ENCODE results near the gene SGSH.
"Not testable (repeated sequence)": the region's sequence is repeated elsewhere in the genome, so short reads cannot be mapped to it uniquely, and the experiment has no call there.

Gene SGSH

GRCh38 chr17:80246266-80246681, 26.1 kb upstream of the SGSH start:
- TF ChIP-seq CTCF (conservative IDR thresholded peaks at IDR 0.05; ENCODE audit: low read length), result no peak
- no peak overlapping the region for H3K4me3 ChIP-seq (ENCODE audit: low read length)
- DNase-seq (ENCODE audit: low read depth), result no peak

- no peak for DNase-seq (ENCODE audit: low read depth)
- no peak for TF ChIP-seq CTCF (conservative IDR thresholded peaks at IDR 0.05; ENCODE audit: low read length)
- H3K4me3 ChIP-seq (ENCODE audit: low read length), result no peak overlapping the region
Measured at GRCh38 chr17:80245566-80246265, 25.6 kb upstream of the SGSH start.

GRCh38 chr17:80244871-80245509, 24.9 kb upstream of the SGSH start:
- no peak for DNase-seq (ENCODE audit: low read depth)
- TF ChIP-seq CTCF (conservative IDR thresholded peaks at IDR 0.05; ENCODE audit: low read length), result no peak
- H3K4me3 ChIP-seq (ENCODE audit: low read length), result no peak overlapping the region

GRCh38 chr17:80244448-80244847, 24.3 kb upstream of the SGSH start:
- not testable (repeated sequence) for H3K4me3 ChIP-seq (ENCODE audit: low read length); DNase-seq (ENCODE audit: low read depth)

GRCh38 chr17:80243526-80244433, 23.6 kb upstream of the SGSH start:
- no peak overlapping the region for H3K4me3 ChIP-seq (ENCODE audit: low read length)

GRCh38 chr17:80242505-80242904, 22.4 kb upstream of the SGSH start:
- no peak for DNase-seq (ENCODE audit: low read depth)
- TF ChIP-seq CTCF (conservative IDR thresholded peaks at IDR 0.05; ENCODE audit: low read length), result no peak
- no peak overlapping the region for H3K4me3 ChIP-seq (ENCODE audit: low read length)

More at GRCh38 chr17:80243526-80244433, 23.6 kb upstream of the SGSH start:
- no peak for DNase-seq (ENCODE audit: low read depth)
- no peak for TF ChIP-seq CTCF (conservative IDR thresholded peaks at IDR 0.05; ENCODE audit: low read length)

- TF ChIP-seq CTCF (conservative IDR thresholded peaks at IDR 0.05; ENCODE audit: low read length), result no peak
- no peak for DNase-seq (ENCODE audit: low read depth)
- H3K4me3 ChIP-seq (ENCODE audit: low read length), result no peak overlapping the region
Measured at GRCh38 chr17:80237386-80237785, 17.3 kb upstream of the SGSH start.

Measured in AG10803 (cell line).